CD8-positive, alpha-beta memory T cell (primary cell): Measurements from ENCODE around the gene TMEM43. TPM values are rescaled to one million over a fixed set of nuclear protein-coding genes. Genes with fewer than 3 reads are reported as not detected.

Experiments
- CTCF ChIA-PET: fragments of 350-600 bp; sonication (Branson Sonifier 250); formaldehyde crosslinking; loops from one replicate; lab custom pipeline; 2021; ENCODE audit warnings: antibody characterized with exemption; lab: Charles Lee
- POLR2A ChIA-PET: fragments of 350-600 bp; sonication (Branson Sonifier 250); formaldehyde crosslinking; loops from one replicate; lab custom pipeline; 2021; ENCODE audit warnings: antibody characterized with exemption; lab: Charles Lee
- DNase-seq, 5 donors: peaks; one replicate each; pipeline versions ENCODE4 v3.0.0 to v3.0.0-alpha.2; 2020 to 2022; ENCODE audit warnings: mixed read lengths in 1 of 5
- H3K27ac ChIP-seq: one replicate; pipeline ENCODE4 v1.7.0; 2013; ENCODE audit warnings: low read depth, mild to moderate bottlenecking, low read length, moderate library complexity
- H3K27me3 ChIP-seq: 2 replicates; pipeline ENCODE4 v1.7.0; 2013; ENCODE audit warnings: low read length, mild to moderate bottlenecking; ENCODE audit not compliant: insufficient read depth, poor library complexity, severe bottlenecking
- H3K36me3 ChIP-seq: 2 replicates; pipeline ENCODE4 v1.7.0; 2013; ENCODE audit warnings: mild to moderate bottlenecking, low read length, moderate library complexity; ENCODE audit not compliant: insufficient read depth
- H3K4me1 ChIP-seq: 2 replicates; pipeline ENCODE4 v1.7.0; 2013; ENCODE audit warnings: mild to moderate bottlenecking, low read length, moderate library complexity; ENCODE audit not compliant: insufficient read depth
- H3K4me3 ChIP-seq: 2 replicates; pipeline ENCODE4 v1.7.0; 2013; ENCODE audit warnings: mild to moderate bottlenecking, low read length
- H3K9me3 ChIP-seq: 2 replicates; pipeline ENCODE4 v1.7.0; 2013; ENCODE audit warnings: mild to moderate bottlenecking, low read length
- H3K27ac Mint-ChIP-seq, 8 donors: one replicate each; pipeline ENCODE4 v1.8.0; 2020 to 2021; ENCODE audit warnings: mixed read lengths in 8 of 8, mild to moderate bottlenecking in 6 of 8, inconsistent platforms in 3 of 8, moderate library complexity in 3 of 8
- H3K27me3 Mint-ChIP-seq, 2 donors: one replicate each; pipeline ENCODE4 v1.8.0; 2020 to 2021; ENCODE audit warnings: mixed read lengths in 2 of 2, mild to moderate bottlenecking in 1 of 2, moderate library complexity in 1 of 2
- H3K36me3 Mint-ChIP-seq, 3 donors: one replicate each; pipeline ENCODE4 v1.8.0; 2020 to 2021; ENCODE audit warnings: mixed read lengths in 3 of 3, inconsistent platforms in 1 of 3, mild to moderate bottlenecking in 1 of 3
- H3K4me1 Mint-ChIP-seq, 3 donors: one replicate each; pipeline ENCODE4 v1.8.0; 2020 to 2021; ENCODE audit warnings: mixed read lengths in 3 of 3, inconsistent platforms in 1 of 3, mild to moderate bottlenecking in 1 of 3
- H3K4me3 Mint-ChIP-seq, 7 donors: one replicate each; pipeline ENCODE4 v1.8.0; 2020 to 2021; ENCODE audit warnings: mixed read lengths in 7 of 7, mild to moderate bottlenecking in 6 of 7, moderate library complexity in 4 of 7, inconsistent platforms in 2 of 7
- H3K9me3 Mint-ChIP-seq, 5 donors: one replicate each; pipeline ENCODE4 v1.8.0; 2020 to 2022; ENCODE audit warnings: mixed read lengths in 5 of 5, mild to moderate bottlenecking in 3 of 5, moderate library complexity in 2 of 5, inconsistent platforms in 1 of 5
- polyA plus RNA-seq: library from polyadenylated mRNA; unstranded; fragments of 300-500 nt; fragmentation: Illumina TruSeq; gene quantifications from one replicate; pipeline ENCODE4 v1.2.3, GENCODE V29; 2021
- total RNA-seq, 2 experiments: library from RNA; stranded (reverse); gene quantifications; one replicate each; pipeline ENCODE4 v1.2.3, GENCODE V29; 2021

Gene TMEM43
- total and polyA plus RNA-seq, 3 experiments from 2014 or later = 48.8 to 75.3 (median 49.4) TPM

- H3K4me1 ChIP-seq = peaks cover 48% of the 10 kb centered on the region
- peaks cover 0 to 78% (median 16%) of the 10 kb centered on the region in 3 donors for H3K36me3 Mint-ChIP-seq
Measured at GRCh38 chr3:14145670-14146380, 21.0 kb downstream of the TMEM43 start.

DNA sequence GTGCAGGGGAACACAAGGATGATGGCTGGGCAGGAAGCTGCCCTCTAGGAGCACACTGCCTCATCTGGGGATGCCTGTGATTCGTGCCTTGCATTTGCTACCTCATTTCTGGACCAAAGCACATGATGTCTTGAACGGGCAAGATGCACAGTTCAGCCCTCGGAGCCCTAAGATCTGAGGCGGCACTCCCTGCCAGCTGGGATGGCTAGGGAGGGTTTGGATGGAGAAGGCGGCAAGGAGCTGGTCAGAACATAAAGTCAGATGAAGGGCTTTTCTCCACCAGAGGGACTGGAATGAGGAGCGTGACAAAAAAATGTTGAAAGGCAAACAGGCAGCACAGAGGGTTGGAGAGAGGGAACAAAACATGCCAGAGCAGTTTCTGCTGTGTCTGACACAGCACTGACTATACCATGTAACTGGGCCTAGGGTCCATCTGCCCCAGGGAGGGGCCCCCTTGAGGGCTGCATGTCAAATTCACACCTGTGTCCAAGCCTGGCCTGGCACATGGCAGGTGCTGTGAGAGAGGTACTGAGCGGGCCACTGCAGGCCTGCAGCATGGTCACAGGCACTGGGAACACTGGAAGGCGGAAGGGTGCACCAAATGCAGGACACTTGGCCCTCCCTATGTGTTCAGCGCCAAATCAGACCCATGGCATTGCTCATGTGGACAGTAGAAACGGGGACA, 21.7 kb downstream of the TMEM43 start:
- Histone ChIP-seq H3K9me3 (no peaks in the 10 kb centered on the region), H3K36me3 (peaks cover 14% of the 10 kb centered on the region), H3K4me3 (no peak overlapping the region), H3K27ac (no peak overlapping the region), H3K27me3 (no peaks in the 10 kb centered on the region), H3K4me1 (peaks cover 41% of the 10 kb centered on the region)
- H3K4me3 Mint-ChIP-seq = no peak overlapping the region
- ChIA-PET CTCF (interaction anchor here (0.8 to 4.4 kb wide), 5 partner anchors 20 to 122 kb away, joined by 3 to 24 read pairs (median 5); partner anchors contain the start of genes CHCHD4, LSM3, TMEM43 and XPC), POLR2A (interaction anchor here (1.2 kb wide), 1 partner anchor 21 kb away, joined by 3 read pairs; no protein-coding TSS in a partner anchor)
- H3K36me3 Mint-ChIP-seq = peaks cover 0 to 74% (median 18%) of the 10 kb centered on the region in 3 donors
- peaks cover 43 to 51% (median 49%) of the 10 kb centered on the region in 3 donors for H3K4me1 Mint-ChIP-seq
- H3K27me3 Mint-ChIP-seq = peaks cover 0 to 4% of the 10 kb centered on the region in 2 donors
- DNase-seq = peak in 1 of 5 donors; percentile 38
- no peaks in the 10 kb centered on the region for H3K9me3 Mint-ChIP-seq
- peak overlapping the region; percentile 98 to 100 (median 100) for H3K27ac Mint-ChIP-seq

More at GRCh38 chr3:14145670-14146380, 21.0 kb downstream of the TMEM43 start:
- ChIA-PET POLR2A (interaction anchor here (1.2 to 2.0 kb wide), 3 partner anchors 20 to 33 kb away, joined by 3 to 22 read pairs (median 9); partner anchors contain the start of genes LSM3 and XPC), CTCF (interaction anchor here (1.5 to 4.4 kb wide), 7 partner anchors 21 to 249 kb away, joined by 3 to 24 read pairs (median 5); partner anchors contain the start of genes CHCHD4, LSM3, TMEM43 and XPC)
- peaks cover 0 to 4% of the 10 kb centered on the region in 2 donors for H3K27me3 Mint-ChIP-seq
- Histone ChIP-seq H3K36me3 (peaks cover 14% of the 10 kb centered on the region), H3K27me3 (no peaks in the 10 kb centered on the region), H3K9me3 (no peaks in the 10 kb centered on the region), H3K27ac (peak overlapping the region; percentile 94), H3K4me3 (no peak overlapping the region)
- H3K9me3 Mint-ChIP-seq = no peaks in the 10 kb centered on the region
- peak overlapping the region in 2 of 7 donors; percentile 24 to 41 for H3K4me3 Mint-ChIP-seq
- peak in 1 of 5 donors; percentile 45 for DNase-seq
- H3K4me1 Mint-ChIP-seq = peaks cover 50 to 58% (median 56%) of the 10 kb centered on the region in 3 donors
- H3K27ac Mint-ChIP-seq = peak overlapping the region; percentile 98 to 100 (median 100)

GRCh38 chr3:14147066-14147435, 22.2 kb downstream of the TMEM43 start:
- Histone ChIP-seq H3K27me3 (no peaks in the 10 kb centered on the region), H3K4me1 (peaks cover 36% of the 10 kb centered on the region), H3K4me3 (no peak overlapping the region), H3K9me3 (no peaks in the 10 kb centered on the region), H3K27ac (no peak overlapping the region), H3K36me3 (peaks cover 20% of the 10 kb centered on the region)
- Mint-ChIP-seq H3K9me3 (no peaks in the 10 kb centered on the region), H3K36me3 (peaks cover 0 to 74% (median 14%) of the 10 kb centered on the region in 3 donors), H3K27me3 (peaks cover 0 to 2% of the 10 kb centered on the region in 2 donors), H3K4me3 (peak overlapping the region in 1 of 7 donors; percentile 26), H3K4me1 (peaks cover 38 to 46% (median 43%) of the 10 kb centered on the region in 3 donors), H3K27ac (peak overlapping the region; percentile 98 to 100 (median 100))
- DNase-seq = no peak
- CTCF ChIA-PET = interaction anchor here (0.8 to 1.0 kb wide), 2 partner anchors 31 to 122 kb away, joined by 3 read pairs; partner anchors contain the start of genes LSM3 and XPC
- POLR2A ChIA-PET = no interaction called here

GRCh38 chr3:14147617-14148016, 22.8 kb downstream of the TMEM43 start:
- no peaks in the 10 kb centered on the region for H3K9me3 ChIP-seq
- Mint-ChIP-seq H3K4me1 (peaks cover 32 to 40% (median 38%) of the 10 kb centered on the region in 3 donors), H3K27ac (peak overlapping the region; percentile 73 to 100 (median 100)), H3K27me3 (peaks cover 0 to 2% of the 10 kb centered on the region in 2 donors), H3K36me3 (peaks cover 0 to 74% (median 13%) of the 10 kb centered on the region in 3 donors), H3K4me3 (no peak overlapping the region), H3K9me3 (no peaks in the 10 kb centered on the region)
- H3K27ac ChIP-seq = no peak overlapping the region
- no peak overlapping the region for H3K4me3 ChIP-seq
- H3K27me3 ChIP-seq = no peaks in the 10 kb centered on the region
- H3K4me1 ChIP-seq = peaks cover 31% of the 10 kb centered on the region
- peak in 1 of 5 donors; percentile 34 for DNase-seq
- H3K36me3 ChIP-seq = peaks cover 25% of the 10 kb centered on the region
- ChIA-PET POLR2A (no interaction called here), CTCF (interaction anchor here (1.0 kb wide), 1 partner anchor 31 kb away, joined by 3 read pairs; the partner anchor contains the start of genes LSM3 and XPC)

- H3K4me3 ChIP-seq = no peak overlapping the region
- no peaks in the 10 kb centered on the region for H3K27me3 ChIP-seq
- H3K4me1 ChIP-seq = peaks cover 24% of the 10 kb centered on the region
- Mint-ChIP-seq H3K27me3 (peaks cover 0 to 2% of the 10 kb centered on the region in 2 donors), H3K9me3 (no peaks in the 10 kb centered on the region), H3K4me3 (no peak overlapping the region), H3K36me3 (peaks cover 0 to 79% (median 14%) of the 10 kb centered on the region in 3 donors), H3K27ac (peak overlapping the region; percentile 73 to 100 (median 98)), H3K4me1 (peaks cover 25 to 33% (median 31%) of the 10 kb centered on the region in 3 donors)
- peak in 1 of 5 donors; percentile 45 for DNase-seq
- H3K36me3 ChIP-seq = peaks cover 30% of the 10 kb centered on the region
- H3K9me3 ChIP-seq = no peaks in the 10 kb centered on the region
- POLR2A ChIA-PET = no interaction called here
- no peak overlapping the region for H3K27ac ChIP-seq
- CTCF ChIA-PET = no interaction called here
Measured at GRCh38 chr3:14148041-14148985, 23.5 kb downstream of the TMEM43 start.

DNA sequence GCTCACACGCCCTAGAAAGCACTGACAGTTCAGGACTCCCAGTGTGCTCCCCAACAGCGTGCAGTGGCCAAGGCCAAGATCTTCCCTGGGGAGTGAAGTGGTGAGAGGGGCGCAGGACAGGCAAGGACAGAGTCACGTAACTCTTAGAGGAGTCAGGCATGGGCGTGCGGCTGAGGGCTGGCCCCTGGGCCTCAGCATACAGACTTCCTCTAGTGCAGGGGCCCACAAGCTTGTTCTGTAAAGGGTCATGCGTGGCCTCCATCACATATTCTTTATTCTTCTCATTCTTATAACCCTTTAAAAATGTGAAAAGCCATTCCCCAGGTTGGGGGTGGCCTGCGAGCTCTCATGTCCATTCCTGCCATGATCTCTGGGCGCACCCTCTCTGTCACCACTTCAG, 25.2 kb downstream of the TMEM43 start:
- peaks cover 16 to 22% (median 17%) of the 10 kb centered on the region in 3 donors for H3K4me1 Mint-ChIP-seq
- peaks cover 0 to 2% of the 10 kb centered on the region in 2 donors for H3K27me3 Mint-ChIP-seq
- H3K9me3 Mint-ChIP-seq = no peaks in the 10 kb centered on the region
- peak overlapping the region in 7 of 8 donors; percentile 56 to 88 (median 80) for H3K27ac Mint-ChIP-seq
- ChIA-PET POLR2A (no interaction called here), CTCF (no interaction called here)
- Histone ChIP-seq H3K9me3 (no peaks in the 10 kb centered on the region), H3K36me3 (peaks cover 36% of the 10 kb centered on the region), H3K27ac (no peak overlapping the region), H3K27me3 (no peaks in the 10 kb centered on the region), H3K4me3 (no peak overlapping the region), H3K4me1 (peaks cover 7% of the 10 kb centered on the region)
- H3K4me3 Mint-ChIP-seq = no peak overlapping the region
- no peak for DNase-seq
- peaks cover 0 to 89% (median 20%) of the 10 kb centered on the region in 3 donors for H3K36me3 Mint-ChIP-seq
